ENCODE data around the gene TSPAN14. TPM values are rescaled to one million over a fixed set of nuclear protein-coding genes. Genes with fewer than 3 reads are reported as not detected.

The TSPAN14 gene
- total and polyA plus RNA-seq, 2 experiments from 2014 or later, result 17.9 to 40.7 TPM

- TF ChIP-seq, protein P1, sequence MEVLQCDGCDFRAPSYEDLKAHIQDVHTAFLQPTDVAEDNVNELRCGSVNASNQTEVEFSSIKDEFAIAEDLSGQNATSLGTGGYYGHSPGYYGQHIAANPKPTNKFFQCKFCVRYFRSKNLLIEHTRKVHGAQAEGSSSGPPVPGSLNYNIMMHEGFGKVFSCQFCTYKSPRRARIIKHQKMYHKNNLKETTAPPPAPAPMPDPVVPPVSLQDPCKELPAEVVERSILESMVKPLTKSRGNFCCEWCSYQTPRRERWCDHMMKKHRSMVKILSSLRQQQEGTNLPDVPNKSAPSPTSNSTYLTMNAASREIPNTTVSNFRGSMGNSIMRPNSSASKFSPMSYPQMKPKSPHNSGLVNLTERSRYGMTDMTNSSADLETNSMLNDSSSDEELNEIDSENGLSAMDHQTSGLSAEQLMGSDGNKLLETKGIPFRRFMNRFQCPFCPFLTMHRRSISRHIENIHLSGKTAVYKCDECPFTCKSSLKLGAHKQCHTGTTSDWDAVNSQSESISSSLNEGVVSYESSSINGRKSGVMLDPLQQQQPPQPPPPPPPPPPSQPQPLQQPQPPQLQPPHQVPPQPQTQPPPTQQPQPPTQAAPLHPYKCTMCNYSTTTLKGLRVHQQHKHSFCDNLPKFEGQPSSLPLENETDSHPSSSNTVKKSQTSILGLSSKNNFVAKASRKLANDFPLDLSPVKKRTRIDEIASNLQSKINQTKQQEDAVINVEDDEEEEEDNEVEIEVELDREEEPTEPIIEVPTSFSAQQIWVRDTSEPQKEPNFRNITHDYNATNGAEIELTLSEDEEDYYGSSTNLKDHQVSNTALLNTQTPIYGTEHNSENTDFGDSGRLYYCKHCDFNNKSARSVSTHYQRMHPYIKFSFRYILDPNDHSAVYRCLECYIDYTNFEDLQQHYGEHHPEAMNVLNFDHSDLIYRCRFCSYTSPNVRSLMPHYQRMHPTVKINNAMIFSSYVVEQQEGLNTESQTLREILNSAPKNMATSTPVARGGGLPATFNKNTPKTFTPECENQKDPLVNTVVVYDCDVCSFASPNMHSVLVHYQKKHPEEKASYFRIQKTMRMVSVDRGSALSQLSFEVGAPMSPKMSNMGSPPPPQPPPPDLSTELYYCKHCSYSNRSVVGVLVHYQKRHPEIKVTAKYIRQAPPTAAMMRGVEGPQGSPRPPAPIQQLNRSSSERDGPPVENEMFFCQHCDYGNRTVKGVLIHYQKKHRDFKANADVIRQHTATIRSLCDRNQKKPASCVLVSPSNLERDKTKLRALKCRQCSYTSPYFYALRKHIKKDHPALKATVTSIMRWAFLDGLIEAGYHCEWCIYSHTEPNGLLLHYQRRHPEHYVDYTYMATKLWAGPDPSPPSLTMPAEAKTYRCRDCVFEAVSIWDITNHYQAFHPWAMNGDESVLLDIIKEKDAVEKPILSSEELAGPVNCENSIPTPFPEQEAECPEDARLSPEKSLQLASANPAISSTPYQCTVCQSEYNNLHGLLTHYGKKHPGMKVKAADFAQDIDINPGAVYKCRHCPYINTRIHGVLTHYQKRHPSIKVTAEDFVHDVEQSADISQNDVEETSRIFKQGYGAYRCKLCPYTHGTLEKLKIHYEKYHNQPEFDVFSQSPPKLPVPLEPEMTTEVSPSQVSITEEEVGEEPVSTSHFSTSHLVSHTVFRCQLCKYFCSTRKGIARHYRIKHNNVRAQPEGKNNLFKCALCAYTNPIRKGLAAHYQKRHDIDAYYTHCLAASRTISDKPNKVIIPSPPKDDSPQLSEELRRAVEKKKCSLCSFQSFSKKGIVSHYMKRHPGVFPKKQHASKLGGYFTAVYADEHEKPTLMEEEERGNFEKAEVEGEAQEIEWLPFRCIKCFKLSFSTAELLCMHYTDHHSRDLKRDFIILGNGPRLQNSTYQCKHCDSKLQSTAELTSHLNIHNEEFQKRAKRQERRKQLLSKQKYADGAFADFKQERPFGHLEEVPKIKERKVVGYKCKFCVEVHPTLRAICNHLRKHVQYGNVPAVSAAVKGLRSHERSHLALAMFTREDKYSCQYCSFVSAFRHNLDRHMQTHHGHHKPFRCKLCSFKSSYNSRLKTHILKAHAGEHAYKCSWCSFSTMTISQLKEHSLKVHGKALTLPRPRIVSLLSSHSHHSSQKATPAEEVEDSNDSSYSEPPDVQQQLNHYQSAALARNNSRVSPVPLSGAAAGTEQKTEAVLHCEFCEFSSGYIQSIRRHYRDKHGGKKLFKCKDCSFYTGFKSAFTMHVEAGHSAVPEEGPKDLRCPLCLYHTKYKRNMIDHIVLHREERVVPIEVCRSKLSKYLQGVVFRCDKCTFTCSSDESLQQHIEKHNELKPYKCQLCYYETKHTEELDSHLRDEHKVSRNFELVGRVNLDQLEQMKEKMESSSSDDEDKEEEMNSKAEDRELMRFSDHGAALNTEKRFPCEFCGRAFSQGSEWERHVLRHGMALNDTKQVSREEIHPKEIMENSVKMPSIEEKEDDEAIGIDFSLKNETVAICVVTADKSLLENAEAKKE (CRISPR knock-in tag; IDR thresholded peaks at IDR 0.05), result no peak
- TF ChIP-seq, protein P2, sequence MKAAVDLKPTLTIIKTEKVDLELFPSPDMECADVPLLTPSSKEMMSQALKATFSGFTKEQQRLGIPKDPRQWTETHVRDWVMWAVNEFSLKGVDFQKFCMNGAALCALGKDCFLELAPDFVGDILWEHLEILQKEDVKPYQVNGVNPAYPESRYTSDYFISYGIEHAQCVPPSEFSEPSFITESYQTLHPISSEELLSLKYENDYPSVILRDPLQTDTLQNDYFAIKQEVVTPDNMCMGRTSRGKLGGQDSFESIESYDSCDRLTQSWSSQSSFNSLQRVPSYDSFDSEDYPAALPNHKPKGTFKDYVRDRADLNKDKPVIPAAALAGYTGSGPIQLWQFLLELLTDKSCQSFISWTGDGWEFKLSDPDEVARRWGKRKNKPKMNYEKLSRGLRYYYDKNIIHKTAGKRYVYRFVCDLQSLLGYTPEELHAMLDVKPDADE (IDR thresholded peaks at IDR 0.05), result no peak
- no peak for TF ChIP-seq ZNF331 (CRISPR knock-in tag; IDR thresholded peaks at IDR 0.05; ENCODE audit: low read depth)
Observed at GRCh38 chr10:80504158-80504811, 50.2 kb downstream of the TSPAN14 start (continued).

GRCh38 chr10:80504897-80505465, 50.9 kb downstream of the TSPAN14 start:
- Histone ChIP-seq H3K27ac (ENCODE audit: low read depth) (no peak overlapping the region), H3K79me2 (replicated peaks; ENCODE audit: insufficient read depth) (peaks cover 43% of the 10 kb centered on the region; the same call in 1 of the 2 replicates), H3K9me2 (ENCODE audit: insufficient read depth) (no peaks in the 10 kb centered on the region), H3K27me3 (ENCODE audit: insufficient read depth) (no peaks in the 10 kb centered on the region), H3K4me3 (no peak overlapping the region), H3K4me2 (no peak overlapping the region), H3K4me1 (ENCODE audit: insufficient read depth) (peaks cover 6% of the 10 kb centered on the region; the same call in 1 of the 2 replicates), H3K36me3 (ENCODE audit: insufficient read depth) (no peaks in the 10 kb centered on the region), H4K20me1 (replicated peaks; ENCODE audit: insufficient read depth) (peaks cover 13% of the 10 kb centered on the region), H2AFZ (no peak overlapping the region), H3F3A (replicated peaks; ENCODE audit: low read depth) (no peaks in the 10 kb centered on the region)
- Mint-ChIP-seq H3K27me3 (ENCODE audit: insufficient read depth, low read depth, poor library complexity) (peaks cover 9% of the 10 kb centered on the region), H3K4me1 (peaks cover 40% of the 10 kb centered on the region), H3K36me3 (ENCODE audit: low read depth) (peaks cover 22% of the 10 kb centered on the region), H3K9me3 (no peaks in the 10 kb centered on the region; the same call in 2 of the 3 replicates), H3K4me3 (no peak overlapping the region), H3K27ac (no peak overlapping the region)
- ATAC-seq, result peak; percentile 9
- no peak for DNase-seq (ENCODE audit: low spot score)
- no peak for TF ChIP-seq CTCF (conservative IDR thresholded peaks at IDR 0.05; ENCODE audit: low read depth in 2 of 2)
- TF ChIP-seq, protein P3, sequence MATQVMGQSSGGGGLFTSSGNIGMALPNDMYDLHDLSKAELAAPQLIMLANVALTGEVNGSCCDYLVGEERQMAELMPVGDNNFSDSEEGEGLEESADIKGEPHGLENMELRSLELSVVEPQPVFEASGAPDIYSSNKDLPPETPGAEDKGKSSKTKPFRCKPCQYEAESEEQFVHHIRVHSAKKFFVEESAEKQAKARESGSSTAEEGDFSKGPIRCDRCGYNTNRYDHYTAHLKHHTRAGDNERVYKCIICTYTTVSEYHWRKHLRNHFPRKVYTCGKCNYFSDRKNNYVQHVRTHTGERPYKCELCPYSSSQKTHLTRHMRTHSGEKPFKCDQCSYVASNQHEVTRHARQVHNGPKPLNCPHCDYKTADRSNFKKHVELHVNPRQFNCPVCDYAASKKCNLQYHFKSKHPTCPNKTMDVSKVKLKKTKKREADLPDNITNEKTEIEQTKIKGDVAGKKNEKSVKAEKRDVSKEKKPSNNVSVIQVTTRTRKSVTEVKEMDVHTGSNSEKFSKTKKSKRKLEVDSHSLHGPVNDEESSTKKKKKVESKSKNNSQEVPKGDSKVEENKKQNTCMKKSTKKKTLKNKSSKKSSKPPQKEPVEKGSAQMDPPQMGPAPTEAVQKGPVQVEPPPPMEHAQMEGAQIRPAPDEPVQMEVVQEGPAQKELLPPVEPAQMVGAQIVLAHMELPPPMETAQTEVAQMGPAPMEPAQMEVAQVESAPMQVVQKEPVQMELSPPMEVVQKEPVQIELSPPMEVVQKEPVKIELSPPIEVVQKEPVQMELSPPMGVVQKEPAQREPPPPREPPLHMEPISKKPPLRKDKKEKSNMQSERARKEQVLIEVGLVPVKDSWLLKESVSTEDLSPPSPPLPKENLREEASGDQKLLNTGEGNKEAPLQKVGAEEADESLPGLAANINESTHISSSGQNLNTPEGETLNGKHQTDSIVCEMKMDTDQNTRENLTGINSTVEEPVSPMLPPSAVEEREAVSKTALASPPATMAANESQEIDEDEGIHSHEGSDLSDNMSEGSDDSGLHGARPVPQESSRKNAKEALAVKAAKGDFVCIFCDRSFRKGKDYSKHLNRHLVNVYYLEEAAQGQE (IDR thresholded peaks at IDR 0.05; ENCODE audit: unreplicated experiment), result no peak
- no peak for TF ChIP-seq JUNB (IDR thresholded peaks at IDR 0.05; ENCODE audit: unreplicated experiment)
- no peak for TF ChIP-seq CREB1 (CRISPR knock-in tag; IDR thresholded peaks at IDR 0.05; ENCODE audit: low read depth)
- no peak for TF ChIP-seq ZNF331 (CRISPR knock-in tag; IDR thresholded peaks at IDR 0.05; ENCODE audit: low read depth)
- no peak for TF ChIP-seq POLR2AphosphoS5 (IDR thresholded peaks at IDR 0.05; ENCODE audit: low read depth)

Data from GM23338 (cell line).